Measurements from ENCODE around the gene CDK11B.

CDK11B gene

DNA sequence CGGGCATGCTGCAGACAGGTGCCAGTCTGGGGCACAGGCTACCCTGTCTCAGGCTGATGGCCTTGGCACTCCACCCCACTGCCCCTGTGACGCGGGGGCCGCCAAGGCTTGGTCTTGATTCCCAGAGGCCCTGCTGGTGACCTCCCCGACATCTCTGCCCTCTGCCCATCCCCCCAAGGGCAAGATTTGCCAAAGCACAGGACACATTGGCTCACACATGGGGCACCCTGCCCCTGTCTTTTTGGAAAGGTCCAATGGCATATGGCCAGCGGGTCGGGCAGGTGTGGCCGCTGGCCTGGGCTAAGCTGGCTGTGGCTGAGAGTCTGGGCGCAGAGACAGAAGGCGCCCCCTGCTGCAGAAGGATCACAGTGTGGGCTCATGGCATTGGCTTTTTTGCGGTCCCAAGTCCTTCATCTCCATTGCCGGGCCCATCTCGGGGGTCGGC is 38.9 kb downstream of the CDK11B start:
- no peak overlapping the region for H3K4me3 ChIP-seq (ENCODE audit: low read depth, low read length)
- peaks cover 5% of the 10 kb centered on the region for H3K4me1 ChIP-seq (ENCODE audit: control insufficient read depth, insufficient read depth, low read length, unreplicated experiment)
- H2AFZ ChIP-seq (ENCODE audit: low read length, unreplicated experiment) = no peak overlapping the region
- H3K27me3 ChIP-seq (ENCODE audit: insufficient read depth, low read length) = no peaks in the 10 kb centered on the region
- no peaks in the 10 kb centered on the region for H3K36me3 ChIP-seq (ENCODE audit: insufficient read depth, low read length)
- H3K27ac ChIP-seq (ENCODE audit: low read depth, low read length) = no peak overlapping the region
- peaks cover 7% of the 10 kb centered on the region for H3K79me2 ChIP-seq (ENCODE audit: control insufficient read depth, insufficient read depth, low read length, unreplicated experiment)

DNA sequence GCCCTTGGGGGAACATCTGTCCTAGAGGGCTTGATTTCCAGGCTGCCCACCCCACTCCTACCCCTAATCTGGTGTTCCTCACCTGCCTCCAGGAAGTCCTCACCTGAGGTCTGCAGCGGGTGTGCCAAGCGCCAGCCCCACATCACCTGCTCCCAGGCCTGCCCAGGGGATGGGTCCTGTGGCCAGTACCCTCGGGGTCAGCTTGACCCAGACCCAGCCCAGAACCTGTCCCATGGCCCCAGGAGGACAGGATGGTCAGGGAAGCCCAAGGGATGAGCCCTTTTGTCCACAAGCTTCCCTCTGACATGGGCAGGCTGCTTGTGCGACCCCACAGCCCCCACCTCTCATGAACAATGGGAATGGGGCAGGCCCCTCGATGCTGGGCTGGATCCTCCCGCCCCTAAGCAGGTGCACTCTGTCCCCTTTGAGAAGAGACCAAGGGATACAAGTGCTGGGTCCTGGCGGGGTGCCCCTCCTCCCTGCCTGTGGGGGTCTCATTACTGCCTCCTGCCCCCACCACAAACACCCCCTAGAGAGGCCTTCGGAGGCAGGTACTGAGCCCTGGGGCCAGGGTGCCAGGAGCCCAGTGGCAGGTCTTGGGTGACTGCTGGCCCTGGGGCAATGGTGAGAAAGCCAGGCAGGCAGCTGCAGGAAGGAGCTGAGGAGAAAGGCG is 40.3 kb downstream of the CDK11B start:
- Histone ChIP-seq H3K79me2 (ENCODE audit: control insufficient read depth, insufficient read depth, low read length, unreplicated experiment) (peaks cover 14% of the 10 kb centered on the region), H3K27me3 (ENCODE audit: insufficient read depth, low read length) (no peaks in the 10 kb centered on the region), H3K27ac (ENCODE audit: low read depth, low read length) (no peak overlapping the region), H2AFZ (ENCODE audit: low read length, unreplicated experiment) (no peak overlapping the region), H3K4me3 (ENCODE audit: low read depth, low read length) (no peak overlapping the region), H3K36me3 (ENCODE audit: insufficient read depth, low read length) (no peaks in the 10 kb centered on the region), H3K4me1 (ENCODE audit: control insufficient read depth, insufficient read depth, low read length, unreplicated experiment) (peaks cover 11% of the 10 kb centered on the region)

DNA sequence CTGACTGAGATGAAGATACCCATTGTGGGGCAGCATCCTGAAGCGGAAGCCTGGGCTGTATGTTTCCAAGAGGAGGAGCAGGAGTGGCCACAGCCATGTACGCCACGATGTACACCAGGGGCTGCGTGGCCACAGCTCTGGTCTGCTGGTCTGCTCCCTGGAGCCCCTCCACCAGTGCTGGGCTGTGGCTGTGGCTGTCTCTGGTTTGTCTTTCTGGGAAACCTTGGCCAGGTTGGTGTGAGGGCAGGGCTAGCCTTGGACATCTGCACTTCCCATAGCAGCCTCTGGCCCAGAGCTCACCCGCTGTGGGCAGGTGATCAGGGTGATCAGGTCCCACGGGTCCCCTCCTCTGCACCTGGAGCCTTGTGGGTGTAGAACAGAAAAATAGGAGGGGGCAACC is 40.9 kb downstream of the CDK11B start:
- Histone ChIP-seq H2AFZ (ENCODE audit: low read length, unreplicated experiment) (no peak overlapping the region), H3K27me3 (ENCODE audit: insufficient read depth, low read length) (no peaks in the 10 kb centered on the region), H3K4me3 (ENCODE audit: low read depth, low read length) (no peak overlapping the region), H3K27ac (ENCODE audit: low read depth, low read length) (no peak overlapping the region), H3K36me3 (ENCODE audit: insufficient read depth, low read length) (no peaks in the 10 kb centered on the region), H3K79me2 (ENCODE audit: control insufficient read depth, insufficient read depth, low read length, unreplicated experiment) (peaks cover 16% of the 10 kb centered on the region), H3K4me1 (ENCODE audit: control insufficient read depth, insufficient read depth, low read length, unreplicated experiment) (peaks cover 11% of the 10 kb centered on the region)

DNA sequence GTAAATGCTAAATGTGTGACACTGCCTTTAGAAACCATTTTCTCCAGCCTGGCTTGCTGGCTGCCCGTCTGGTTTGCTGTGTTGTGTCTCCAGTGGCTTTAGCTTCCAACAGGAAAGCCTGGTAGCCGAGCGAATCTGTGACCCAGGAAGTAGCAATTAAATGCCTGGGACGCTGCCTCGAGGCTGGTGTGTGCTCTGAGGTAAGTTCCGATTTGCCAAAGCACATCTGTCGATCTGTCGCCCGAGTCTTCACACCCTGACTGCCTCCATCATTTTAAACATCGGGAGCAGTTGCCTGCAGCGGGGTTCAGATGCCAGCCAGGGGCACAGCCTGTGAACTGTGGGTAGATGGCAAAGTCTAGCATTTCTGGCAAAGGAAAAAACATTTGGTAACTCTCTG is 41.3 kb downstream of the CDK11B start:
- H3K27me3 ChIP-seq (ENCODE audit: insufficient read depth, low read length) = no peaks in the 10 kb centered on the region
- H2AFZ ChIP-seq (ENCODE audit: low read length, unreplicated experiment) = no peak overlapping the region
- no peaks in the 10 kb centered on the region for H3K36me3 ChIP-seq (ENCODE audit: insufficient read depth, low read length)
- H3K4me1 ChIP-seq (ENCODE audit: control insufficient read depth, insufficient read depth, low read length, unreplicated experiment) = peaks cover 11% of the 10 kb centered on the region
- H3K27ac ChIP-seq (ENCODE audit: low read depth, low read length) = no peak overlapping the region
- peak overlapping the region; percentile 95; the same call in 1 of the 2 replicates for H3K4me3 ChIP-seq (ENCODE audit: low read depth, low read length)
- H3K79me2 ChIP-seq (ENCODE audit: control insufficient read depth, insufficient read depth, low read length, unreplicated experiment) = peaks cover 16% of the 10 kb centered on the region

DNA sequence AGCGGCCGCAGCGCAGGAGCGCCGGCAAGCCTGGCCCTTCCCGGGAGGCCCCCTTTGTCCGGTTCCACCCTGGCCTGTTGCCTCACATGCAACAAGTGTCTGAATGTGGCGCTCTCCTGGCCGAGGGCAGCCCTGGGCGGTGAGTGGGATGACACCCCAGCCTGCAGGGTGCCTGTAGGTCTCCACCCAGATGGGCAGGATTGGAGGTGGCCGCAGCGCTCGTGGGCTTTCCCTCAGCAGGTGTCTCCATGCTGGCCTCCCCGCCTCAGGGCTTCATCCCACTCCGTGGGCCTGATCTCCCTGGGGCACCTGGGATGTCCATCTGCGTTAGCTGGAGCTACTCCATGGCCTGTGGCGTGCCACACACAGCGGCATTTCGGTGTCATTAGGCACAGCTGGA is 42.0 kb downstream of the CDK11B start:
- peaks cover 16% of the 10 kb centered on the region for H3K79me2 ChIP-seq (ENCODE audit: control insufficient read depth, insufficient read depth, low read length, unreplicated experiment)
- H3K27me3 ChIP-seq (ENCODE audit: insufficient read depth, low read length) = no peaks in the 10 kb centered on the region
- no peak overlapping the region for H2AFZ ChIP-seq (ENCODE audit: low read length, unreplicated experiment)
- no peaks in the 10 kb centered on the region for H3K36me3 ChIP-seq (ENCODE audit: insufficient read depth, low read length)
- H3K27ac ChIP-seq (ENCODE audit: low read depth, low read length) = no peak overlapping the region
- peak overlapping the region; percentile 95 for H3K4me3 ChIP-seq (ENCODE audit: low read depth, low read length)
- peaks cover 11% of the 10 kb centered on the region for H3K4me1 ChIP-seq (ENCODE audit: control insufficient read depth, insufficient read depth, low read length, unreplicated experiment)

DNA sequence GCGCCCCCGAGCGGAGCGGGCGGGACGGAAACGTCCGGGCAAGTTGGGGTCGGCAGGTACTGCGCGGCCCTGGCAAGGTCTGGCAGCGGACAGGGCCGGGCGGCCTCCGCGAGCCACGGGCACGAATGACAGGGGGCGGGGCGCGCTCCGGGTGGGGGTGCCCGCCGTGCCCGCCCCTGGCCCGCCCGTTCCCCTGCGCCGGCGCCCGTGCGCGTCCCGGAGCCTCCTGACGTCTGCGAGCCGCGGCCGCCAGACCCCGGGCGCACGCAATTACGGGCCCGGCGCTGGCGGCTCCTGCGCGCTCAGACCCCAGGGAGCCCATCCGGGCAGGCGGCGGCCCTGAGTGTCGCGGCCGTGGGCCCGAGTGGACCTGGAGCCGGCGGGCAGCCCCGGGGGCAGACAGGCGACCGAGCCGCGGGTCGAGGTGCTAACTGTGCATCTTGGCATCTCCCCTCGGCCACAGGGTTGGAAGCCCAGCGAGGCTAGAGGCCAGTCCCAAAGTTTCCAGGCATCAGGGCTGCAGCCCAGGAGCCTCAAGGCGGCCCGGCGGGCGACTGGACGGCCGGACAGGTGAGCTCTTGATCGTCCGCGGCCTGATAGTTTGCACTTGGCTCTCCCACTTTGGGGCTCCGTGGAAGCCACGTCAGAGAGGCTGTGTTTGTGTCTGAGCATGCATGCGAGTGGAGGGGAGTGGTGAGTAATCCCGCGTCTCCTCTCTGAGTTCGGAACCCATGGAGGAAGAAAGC is 42.6 kb downstream of the CDK11B start:
- Histone ChIP-seq H3K36me3 (ENCODE audit: insufficient read depth, low read length) (no peaks in the 10 kb centered on the region), H3K79me2 (ENCODE audit: control insufficient read depth, insufficient read depth, low read length, unreplicated experiment) (peaks cover 16% of the 10 kb centered on the region), H3K27ac (ENCODE audit: low read depth, low read length) (peak overlapping the region; percentile 100; the same call in 1 of the 2 replicates), H3K4me1 (ENCODE audit: control insufficient read depth, insufficient read depth, low read length, unreplicated experiment) (peaks cover 11% of the 10 kb centered on the region), H3K4me3 (ENCODE audit: low read depth, low read length) (peak overlapping the region; percentile 95), H2AFZ (ENCODE audit: low read length, unreplicated experiment) (peak overlapping the region; percentile 95), H3K27me3 (ENCODE audit: insufficient read depth, low read length) (no peaks in the 10 kb centered on the region)

DNA sequence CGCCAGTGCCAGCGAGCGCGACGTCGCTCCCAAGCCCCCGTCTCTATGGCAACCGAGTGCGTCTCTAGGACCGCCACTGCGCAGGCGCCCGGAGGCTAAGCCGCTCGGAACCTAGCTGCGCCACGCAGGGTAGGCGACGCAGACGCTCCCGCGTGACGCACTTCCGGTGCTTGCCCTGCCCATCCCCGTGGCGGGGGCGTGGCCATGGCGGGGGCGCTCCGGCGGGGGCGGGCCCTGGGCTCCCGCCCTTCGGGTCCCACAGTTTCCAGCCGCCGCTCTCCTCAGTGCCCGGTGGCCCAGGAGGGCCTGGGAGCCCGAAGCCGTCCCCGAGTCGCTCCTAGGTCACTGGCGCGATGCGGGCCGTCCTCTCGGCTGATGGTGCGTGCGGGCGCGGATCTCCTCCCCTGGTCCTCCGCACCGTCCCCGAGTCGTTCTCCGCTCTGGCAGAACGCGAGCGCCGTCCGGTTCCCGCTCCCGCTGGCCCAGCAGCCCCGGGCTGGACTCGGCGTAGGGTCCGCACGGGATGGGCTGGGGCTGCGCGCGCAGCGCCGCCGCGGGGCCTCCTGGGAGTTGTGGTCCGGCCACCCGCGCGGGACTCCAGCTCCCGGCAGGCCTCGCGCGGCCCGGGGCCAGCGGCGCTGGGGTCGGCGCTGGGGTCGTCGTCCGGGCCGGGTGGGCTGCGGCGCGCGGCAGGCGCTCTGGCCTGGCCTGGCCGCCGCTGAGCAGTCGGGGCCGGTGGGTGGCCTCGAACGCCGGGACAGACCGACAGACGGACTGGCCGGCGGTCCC is 43.4 kb downstream of the CDK11B start, which contains the start of gene MIB2:
Gene MIB2, plus strand, starts transcription at position 245 of the 789 bp plus-strand sequence. CDS start 7,953 bp downstream, outside the sequence.
- Histone ChIP-seq H2AFZ (ENCODE audit: low read length, unreplicated experiment) (peak within 1 kb of the TSS; percentile 95), H3K27me3 (ENCODE audit: insufficient read depth, low read length) (no peaks in the 10 kb centered on the region), H3K36me3 (ENCODE audit: insufficient read depth, low read length) (no peaks in the 10 kb centered on the region), H3K27ac (ENCODE audit: low read depth, low read length) (peak within 1 kb of the TSS; percentile 100), H3K4me3 (ENCODE audit: low read depth, low read length) (peak within 1 kb of the TSS; percentile 95), H3K79me2 (ENCODE audit: control insufficient read depth, insufficient read depth, low read length, unreplicated experiment) (peaks cover 16% of the 10 kb centered on the region), H3K4me1 (ENCODE audit: control insufficient read depth, insufficient read depth, low read length, unreplicated experiment) (peaks cover 11% of the 10 kb centered on the region)

DNA sequence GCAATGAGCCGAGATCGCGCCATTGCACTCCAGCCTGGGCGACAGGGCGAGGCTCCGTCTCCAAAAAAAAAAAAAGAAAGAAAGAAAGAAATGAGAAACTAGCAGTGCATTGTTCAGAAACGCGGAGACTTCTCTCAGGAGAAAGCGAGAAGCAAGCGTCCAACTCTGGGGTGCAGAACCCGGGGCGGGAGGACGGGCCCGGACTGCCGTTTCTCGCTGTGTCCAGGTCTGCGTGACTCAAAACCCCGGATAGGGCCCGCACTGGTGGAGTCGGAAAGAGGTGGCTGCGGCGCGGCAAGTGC is 43.9 kb downstream of the CDK11B start:
- H3K79me2 ChIP-seq (ENCODE audit: control insufficient read depth, insufficient read depth, low read length, unreplicated experiment) = peaks cover 16% of the 10 kb centered on the region
- peak overlapping the region; percentile 17 for H2AFZ ChIP-seq (ENCODE audit: low read length, unreplicated experiment)
- no peaks in the 10 kb centered on the region for H3K27me3 ChIP-seq (ENCODE audit: insufficient read depth, low read length)
- peak overlapping the region; percentile 100 for H3K27ac ChIP-seq (ENCODE audit: low read depth, low read length)
- no peaks in the 10 kb centered on the region for H3K36me3 ChIP-seq (ENCODE audit: insufficient read depth, low read length)
- H3K4me3 ChIP-seq (ENCODE audit: low read depth, low read length) = peak overlapping the region; percentile 95
- H3K4me1 ChIP-seq (ENCODE audit: control insufficient read depth, insufficient read depth, low read length, unreplicated experiment) = peaks cover 11% of the 10 kb centered on the region

DNA sequence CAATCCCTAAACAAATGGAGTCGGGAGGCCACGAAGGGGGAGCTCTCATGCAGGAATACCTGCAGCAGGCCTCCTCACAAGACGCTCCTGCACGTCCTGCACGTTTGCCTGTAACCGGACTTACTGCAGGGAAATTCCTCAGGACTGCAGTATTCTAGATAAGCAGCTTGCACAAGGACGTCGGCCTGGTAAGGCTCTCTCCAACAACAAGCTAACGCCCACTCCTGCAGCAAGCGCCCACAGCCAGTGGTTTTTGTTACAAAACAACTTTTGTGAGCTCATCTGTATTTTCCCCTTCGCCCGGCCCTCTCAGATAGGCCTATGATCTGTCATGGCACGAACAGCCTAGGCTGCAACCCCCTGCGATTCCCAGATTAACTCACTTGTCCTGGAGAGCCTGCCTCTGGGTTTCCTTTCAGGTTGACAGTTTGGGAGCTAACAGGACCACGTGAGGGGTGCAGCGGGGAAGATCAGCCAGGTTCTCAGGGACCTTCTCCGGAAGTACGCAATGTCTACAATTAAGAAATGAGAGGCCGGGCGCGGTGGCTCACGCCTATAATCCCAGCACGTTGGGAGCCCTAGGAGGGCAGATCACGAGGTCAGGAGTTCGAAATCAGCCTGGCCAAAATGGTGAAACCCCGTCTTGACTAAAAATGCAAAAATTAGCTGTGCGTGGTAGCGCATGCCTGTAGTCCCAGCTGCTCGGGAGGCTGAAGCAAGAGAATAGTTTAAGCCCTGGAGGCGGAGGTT is 44.4 kb downstream of the CDK11B start:
- H3K4me1 ChIP-seq (ENCODE audit: control insufficient read depth, insufficient read depth, low read length, unreplicated experiment) = peaks cover 11% of the 10 kb centered on the region
- peak overlapping the region; percentile 95 for H3K4me3 ChIP-seq (ENCODE audit: low read depth, low read length)
- H2AFZ ChIP-seq (ENCODE audit: low read length, unreplicated experiment) = peak overlapping the region; percentile 17
- peaks cover 16% of the 10 kb centered on the region for H3K79me2 ChIP-seq (ENCODE audit: control insufficient read depth, insufficient read depth, low read length, unreplicated experiment)
- no peaks in the 10 kb centered on the region for H3K27me3 ChIP-seq (ENCODE audit: insufficient read depth, low read length)
- H3K36me3 ChIP-seq (ENCODE audit: insufficient read depth, low read length) = no peaks in the 10 kb centered on the region
- H3K27ac ChIP-seq (ENCODE audit: low read depth, low read length) = peak overlapping the region; percentile 100

DNA sequence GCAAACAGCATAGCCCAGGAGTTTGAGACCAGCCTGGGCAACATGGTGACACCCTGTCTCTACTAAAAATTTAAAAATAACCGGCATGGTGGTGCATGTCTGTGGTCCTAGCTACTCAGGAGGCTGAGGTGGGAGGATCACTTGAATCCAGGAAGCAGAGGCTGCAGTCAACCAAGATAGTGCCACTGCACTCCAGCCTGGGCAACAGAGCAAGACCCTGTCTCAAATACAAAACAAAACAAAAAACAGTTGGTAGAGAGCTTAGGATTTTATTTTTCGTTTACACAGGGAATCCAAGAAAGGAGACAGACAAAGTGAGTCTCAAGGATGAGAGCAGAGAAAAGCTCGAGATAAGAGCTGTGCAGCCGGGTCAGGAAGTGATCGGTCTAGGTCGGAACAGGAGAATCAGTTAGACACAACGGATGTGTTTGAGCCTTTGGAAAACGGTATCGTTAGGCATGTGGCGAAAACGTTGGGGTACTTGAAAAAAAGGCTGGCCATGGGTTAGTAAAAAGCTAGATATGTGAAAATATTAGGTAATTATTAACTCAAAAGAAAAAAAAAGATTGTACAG is 45.2 kb downstream of the CDK11B start:
- Histone ChIP-seq H3K27ac (ENCODE audit: low read depth, low read length) (peak overlapping the region; percentile 100; the same call in 1 of the 2 replicates), H3K27me3 (ENCODE audit: insufficient read depth, low read length) (no peaks in the 10 kb centered on the region), H3K4me3 (ENCODE audit: low read depth, low read length) (peak overlapping the region; percentile 95), H3K79me2 (ENCODE audit: control insufficient read depth, insufficient read depth, low read length, unreplicated experiment) (peaks cover 16% of the 10 kb centered on the region), H3K36me3 (ENCODE audit: insufficient read depth, low read length) (no peaks in the 10 kb centered on the region), H2AFZ (ENCODE audit: low read length, unreplicated experiment) (no peak overlapping the region), H3K4me1 (ENCODE audit: control insufficient read depth, insufficient read depth, low read length, unreplicated experiment) (peaks cover 11% of the 10 kb centered on the region)

Measured in ACC112 (cell line).